GM19455 (cell line): ENCODE results near the gene TSPOAP1.

Source experiments
- ATAC-seq: cut with Tn5 transposase; IDR thresholded peaks from one replicate; pipeline ENCODE4 v1.9.1; 2021; ENCODE audit not compliant: unreplicated experiment

TSPOAP1 gene, protein sequence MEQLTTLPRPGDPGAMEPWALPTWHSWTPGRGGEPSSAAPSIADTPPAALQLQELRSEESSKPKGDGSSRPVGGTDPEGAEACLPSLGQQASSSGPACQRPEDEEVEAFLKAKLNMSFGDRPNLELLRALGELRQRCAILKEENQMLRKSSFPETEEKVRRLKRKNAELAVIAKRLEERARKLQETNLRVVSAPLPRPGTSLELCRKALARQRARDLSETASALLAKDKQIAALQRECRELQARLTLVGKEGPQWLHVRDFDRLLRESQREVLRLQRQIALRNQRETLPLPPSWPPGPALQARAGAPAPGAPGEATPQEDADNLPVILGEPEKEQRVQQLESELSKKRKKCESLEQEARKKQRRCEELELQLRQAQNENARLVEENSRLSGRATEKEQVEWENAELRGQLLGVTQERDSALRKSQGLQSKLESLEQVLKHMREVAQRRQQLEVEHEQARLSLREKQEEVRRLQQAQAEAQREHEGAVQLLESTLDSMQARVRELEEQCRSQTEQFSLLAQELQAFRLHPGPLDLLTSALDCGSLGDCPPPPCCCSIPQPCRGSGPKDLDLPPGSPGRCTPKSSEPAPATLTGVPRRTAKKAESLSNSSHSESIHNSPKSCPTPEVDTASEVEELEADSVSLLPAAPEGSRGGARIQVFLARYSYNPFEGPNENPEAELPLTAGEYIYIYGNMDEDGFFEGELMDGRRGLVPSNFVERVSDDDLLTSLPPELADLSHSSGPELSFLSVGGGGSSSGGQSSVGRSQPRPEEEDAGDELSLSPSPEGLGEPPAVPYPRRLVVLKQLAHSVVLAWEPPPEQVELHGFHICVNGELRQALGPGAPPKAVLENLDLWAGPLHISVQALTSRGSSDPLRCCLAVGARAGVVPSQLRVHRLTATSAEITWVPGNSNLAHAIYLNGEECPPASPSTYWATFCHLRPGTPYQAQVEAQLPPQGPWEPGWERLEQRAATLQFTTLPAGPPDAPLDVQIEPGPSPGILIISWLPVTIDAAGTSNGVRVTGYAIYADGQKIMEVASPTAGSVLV (N-terminal part only)

DNA sequence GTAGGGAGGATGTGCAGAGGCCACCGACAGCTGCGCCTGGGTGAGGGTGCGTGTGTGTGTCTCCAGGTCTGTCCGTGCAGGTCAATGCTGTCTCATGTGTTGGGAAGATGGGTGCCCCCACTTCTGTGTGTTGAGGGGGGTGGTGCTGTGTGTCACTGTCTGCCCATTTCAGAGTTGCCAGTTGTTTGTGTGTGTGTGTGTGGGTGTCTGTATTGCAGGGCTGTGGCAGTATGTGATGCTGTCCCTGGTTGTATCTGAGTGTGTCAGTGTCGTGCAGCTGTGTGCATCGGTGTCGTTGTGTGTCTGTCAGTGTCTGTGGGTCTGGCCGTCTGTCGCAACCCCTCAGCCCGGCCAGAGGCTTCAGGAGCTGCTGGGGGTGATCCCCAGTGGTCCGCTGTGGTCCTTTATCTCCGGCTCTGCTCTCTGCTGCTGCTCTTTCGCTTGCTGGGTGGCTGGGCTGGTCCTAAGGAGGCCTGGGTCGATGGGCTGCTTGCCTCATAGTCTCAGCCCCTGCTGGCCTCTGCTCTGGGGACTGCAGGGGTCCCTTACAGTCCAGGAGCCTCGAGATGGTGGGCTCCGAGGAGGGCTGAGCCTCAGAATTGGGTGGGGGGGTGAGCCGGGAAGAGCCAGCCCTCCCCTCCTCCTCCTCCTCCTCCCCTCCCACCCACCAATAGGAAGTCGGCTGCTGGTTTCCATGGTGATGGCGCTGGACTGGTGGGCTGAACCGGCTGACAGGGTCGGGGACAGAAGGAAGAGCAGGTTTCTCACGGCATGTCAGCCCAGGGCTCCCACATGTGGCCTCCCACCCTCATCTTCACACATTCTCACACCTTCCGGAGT is at the start of gene TSPOAP1:
TSPOAP1 (minus strand) TSS at position 601 of the 840 bp plus-strand sequence. CDS start 875 bp downstream, outside the sequence.
- peak; percentile 15 for ATAC-seq

DNA sequence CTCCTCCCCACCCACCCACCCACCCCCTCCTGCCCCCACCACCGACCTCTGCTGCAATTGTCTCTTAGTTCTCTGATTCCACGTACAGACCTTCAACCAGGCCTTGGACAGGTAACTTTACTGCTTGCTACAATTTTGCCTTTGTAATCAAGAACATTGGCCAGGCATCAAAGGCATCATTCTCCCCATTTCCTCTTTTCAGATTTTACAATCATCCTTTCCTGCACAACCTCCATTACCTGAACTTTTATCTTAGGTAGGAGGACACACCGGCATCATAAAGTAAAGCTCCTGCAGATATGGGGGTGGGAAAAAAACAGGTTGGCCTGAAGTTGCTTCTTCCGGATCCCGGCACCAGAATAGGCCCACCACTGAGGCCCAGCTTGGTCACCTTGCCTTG is 49.1 kb upstream of the TSPOAP1 start:
- no peak for ATAC-seq

DNA sequence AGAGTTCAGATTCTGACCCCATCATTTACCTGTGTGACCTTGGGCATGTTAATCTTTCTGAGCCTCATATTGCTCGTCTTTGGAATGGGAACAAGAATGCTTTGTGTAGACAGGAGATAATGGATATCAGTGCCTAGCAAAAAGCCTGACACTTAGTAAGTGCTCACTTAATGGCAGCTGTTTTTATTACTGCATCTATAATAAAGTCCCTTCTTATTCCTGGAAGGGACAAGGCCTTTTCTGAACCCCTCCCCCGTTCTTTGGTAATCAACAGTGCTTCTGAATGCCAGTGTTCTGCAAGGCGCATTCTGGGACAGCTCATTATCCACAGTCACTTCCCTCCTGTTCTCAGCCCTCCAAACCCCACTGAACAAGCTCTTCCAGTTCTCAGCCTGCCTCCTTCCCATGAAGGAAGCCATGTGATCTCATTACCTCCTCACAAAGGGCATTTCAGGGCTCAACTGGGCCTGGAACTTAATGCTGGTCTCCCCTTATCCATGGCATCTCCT is 48.6 kb upstream of the TSPOAP1 start:
- no peak for ATAC-seq

DNA sequence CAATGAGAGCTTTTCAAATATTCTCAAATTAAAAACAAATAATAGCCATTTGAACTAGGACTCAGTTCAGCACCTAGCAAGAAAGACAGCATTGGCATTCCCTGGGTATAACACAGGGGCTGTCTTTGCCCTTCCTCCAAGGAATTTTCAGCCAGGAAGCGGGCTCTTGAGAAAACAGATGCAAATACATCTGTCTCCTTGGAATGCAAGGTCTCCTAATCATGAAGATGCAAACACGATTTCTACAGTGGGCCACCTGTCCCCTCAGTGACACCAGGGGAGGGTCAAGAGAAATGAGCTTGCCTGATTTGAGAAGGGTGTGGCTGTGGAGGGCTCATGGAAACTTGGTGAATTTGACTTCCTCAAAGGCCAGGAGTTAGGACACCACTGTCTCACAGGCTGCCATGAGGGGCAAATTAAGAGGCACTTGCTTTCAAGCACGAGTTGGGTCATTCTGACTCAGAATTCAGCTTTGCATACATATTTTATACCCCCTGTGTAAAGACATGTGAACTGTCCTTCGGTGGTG is 47.9 kb upstream of the TSPOAP1 start:
- ATAC-seq = no peak

DNA sequence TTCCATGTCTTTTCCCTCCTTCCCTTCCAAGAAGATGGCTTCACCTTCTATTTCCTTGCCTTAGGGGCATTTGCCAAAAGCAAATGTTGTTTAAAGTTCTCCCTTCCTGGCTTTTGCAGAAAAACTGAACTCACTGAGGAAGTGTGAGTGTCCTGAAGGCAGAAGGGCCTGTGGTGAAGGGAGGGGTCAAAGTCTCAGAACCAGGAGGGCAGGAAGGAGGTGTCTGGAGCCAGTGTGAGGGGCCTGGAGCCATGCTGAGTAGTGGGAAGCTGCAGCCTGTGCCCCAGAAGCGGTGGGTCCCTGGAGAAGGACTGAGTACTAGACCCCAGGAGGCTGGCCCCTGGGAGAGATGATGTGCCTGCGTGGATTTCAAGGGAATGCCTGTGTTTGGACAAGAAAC is 47.2 kb upstream of the TSPOAP1 start:
- no peak for ATAC-seq

DNA sequence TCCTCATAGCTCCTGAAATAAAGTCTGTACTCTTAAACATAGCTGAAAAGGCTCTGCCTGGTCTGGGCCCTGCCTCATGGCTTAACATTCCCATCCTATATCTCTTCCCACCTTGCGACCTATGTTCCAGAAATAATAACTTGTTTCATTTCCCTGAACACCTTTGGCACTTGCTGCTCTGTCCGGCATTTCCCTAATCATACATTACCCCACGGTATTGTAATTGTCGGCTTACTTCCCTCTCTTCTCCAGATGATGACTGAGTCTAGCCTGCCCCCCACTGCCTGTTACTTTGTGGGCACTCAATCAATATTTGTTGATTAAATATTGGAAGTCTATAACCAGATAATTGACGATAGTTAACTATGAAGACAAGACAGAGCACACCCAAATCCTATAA is 46.7 kb upstream of the TSPOAP1 start:
- ATAC-seq = no peak

DNA sequence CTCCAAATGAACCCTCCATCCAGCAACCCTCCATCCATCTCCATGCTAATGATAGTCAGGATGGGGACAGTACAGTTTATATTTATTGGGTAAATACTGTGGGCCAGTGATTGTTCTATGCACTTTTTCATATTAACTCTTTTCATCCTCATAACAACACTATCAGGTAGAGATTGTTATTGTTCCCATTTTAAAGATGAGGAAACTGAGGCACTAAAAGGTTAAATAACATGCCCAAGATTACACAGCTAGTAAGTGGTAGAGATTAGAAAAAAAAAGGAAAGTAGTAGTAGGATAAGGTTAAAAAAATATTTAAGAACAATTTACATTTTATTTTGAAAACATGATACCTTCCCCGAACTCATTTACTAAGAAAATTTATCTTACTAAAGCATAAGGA is 45.3 kb upstream of the TSPOAP1 start:
- ATAC-seq = no peak

DNA sequence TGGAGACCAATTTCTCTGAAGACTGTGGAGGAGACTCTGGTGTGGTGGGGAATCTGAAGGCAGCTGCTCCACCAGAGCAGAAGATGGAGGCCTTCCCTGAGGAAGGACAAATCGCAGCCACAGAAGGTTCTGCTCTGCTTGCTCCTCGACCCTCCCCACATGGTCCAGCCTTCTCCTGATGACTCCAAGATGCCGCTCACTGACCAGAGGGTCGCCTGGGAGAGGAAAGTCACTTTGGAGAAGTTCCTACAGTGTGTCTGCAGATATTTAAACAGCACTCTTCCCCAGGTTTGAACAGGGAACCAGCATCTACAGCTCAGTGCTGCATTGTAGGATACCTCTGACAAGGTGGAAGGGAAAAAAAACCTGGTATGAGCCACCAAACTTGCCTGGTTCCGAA is 44.4 kb upstream of the TSPOAP1 start:
- no peak for ATAC-seq

DNA sequence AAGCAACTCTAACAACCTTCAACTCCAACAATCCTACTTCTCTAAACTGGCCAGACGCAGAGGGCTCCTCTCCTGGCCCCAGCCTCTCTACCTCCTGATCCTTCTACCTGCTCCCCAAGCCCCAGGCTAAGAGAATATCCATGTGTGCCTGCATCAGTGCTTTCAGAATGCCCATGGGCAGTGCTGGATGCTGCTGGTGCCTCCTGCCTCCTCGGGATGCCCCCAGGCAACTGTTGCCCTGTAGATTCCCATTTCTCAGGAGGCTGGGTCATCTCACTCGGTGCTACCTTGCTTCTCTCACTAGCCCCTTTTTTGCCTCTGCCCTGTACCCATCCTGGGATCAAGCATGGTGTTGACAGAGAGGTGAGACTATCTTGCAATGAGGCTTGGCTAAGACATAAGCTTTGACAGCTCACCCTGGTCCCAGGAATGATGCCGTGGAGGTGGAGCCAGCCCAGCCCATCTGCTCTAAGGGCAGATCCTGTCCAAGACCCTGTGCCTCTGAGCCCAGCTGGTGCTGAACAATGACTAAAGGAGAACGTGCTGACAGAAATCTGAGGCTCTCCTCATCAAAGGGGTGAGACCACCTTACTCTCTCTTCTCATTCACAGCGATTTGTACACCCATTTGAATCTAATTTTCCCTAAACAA is 42.8 kb upstream of the TSPOAP1 start:
- no peak for ATAC-seq

DNA sequence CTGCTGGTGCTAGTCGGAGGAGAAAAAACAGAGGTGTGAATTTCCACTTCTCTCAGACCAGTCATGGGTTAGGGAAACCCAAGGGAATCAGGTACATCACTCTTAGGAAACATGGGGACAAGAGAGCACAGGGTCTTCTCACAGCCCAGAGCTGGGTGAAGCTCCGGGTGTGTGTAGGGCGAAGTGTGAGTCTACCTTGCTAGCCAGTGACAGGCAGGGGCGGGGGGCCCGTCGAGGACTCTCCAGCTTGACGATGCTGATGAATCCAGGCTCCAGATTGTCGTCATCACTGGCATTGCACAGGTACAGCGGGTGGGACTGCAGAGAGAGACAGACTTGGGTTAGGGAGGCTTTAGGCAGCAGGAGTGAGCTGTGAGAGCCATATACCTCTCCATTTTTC is 42.1 kb upstream of the TSPOAP1 start:
- ATAC-seq = no peak

DNA sequence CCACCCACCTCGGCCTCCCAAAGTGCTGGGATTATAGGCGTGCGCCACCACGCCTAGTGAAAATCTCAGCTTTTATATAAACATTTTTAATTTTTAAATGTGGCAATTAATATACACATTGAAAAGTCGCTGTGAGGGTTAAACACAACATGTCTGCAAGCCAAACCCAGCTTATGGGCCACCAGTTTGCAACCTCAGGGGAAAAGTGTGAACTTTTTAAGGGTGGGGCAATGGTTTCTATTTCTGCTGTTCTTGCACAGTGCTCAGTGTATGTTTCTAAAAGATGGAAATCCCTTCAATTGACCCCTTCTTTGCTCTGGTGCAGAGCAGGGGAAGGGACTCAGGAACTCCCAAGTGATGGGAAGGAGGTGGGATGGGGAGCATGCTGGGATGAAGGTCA is 41.7 kb upstream of the TSPOAP1 start:
- no peak for ATAC-seq

DNA sequence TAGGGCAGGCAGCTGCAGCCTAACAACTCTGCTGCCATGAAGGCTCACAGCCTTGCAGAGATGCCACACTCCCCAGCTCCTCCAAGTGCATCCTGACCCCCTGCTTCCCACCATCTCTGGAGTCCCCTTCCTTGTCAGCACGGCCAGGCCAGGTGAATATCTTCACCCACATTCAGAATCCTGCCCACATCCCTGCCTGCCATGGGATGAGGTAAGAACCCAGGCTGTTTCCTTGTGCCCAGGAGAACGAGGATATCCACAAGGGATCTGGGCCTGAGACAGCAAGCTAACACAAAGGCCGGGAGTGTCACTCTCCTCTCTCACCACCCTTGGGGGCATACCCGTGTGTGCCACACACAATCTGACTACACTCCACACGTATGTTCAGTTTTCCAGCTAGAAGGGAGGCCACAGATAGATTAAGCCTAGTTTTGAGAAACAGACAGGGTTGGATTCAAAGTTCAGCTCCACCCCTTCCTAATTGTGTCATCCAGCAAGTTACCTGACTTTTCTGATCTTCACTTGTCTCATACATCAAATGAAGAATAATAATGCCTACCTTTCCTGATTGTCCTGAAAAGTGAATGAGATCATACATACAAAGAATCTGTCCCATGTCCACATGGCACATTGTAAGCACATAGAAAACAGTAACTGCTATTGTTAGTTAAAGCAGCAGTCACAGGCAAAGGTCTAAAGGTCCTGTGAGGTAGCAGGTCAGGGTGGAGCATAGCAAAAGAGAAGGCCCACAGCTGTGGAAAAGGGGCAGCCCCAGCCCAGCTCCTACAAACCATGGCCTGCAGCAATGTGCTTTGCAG is 40.8 kb upstream of the TSPOAP1 start:
- ATAC-seq = no peak

DNA sequence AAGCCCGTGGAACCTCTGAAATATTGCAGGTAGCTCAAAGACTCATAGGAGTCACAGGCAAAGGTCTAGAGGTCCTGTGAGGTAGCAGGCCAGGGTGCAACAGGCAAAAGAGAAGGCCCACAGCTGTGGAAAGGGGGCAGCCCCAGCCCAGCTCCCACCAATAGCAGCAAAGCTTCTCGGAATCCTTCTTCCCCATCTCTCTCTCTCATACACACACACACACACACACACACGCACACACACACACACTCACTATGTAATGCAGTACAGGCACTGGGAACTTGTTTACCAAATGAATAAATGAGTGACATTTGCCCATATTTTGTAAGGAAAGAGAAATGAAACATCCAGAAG is 40.2 kb upstream of the TSPOAP1 start:
- ATAC-seq = no peak

DNA sequence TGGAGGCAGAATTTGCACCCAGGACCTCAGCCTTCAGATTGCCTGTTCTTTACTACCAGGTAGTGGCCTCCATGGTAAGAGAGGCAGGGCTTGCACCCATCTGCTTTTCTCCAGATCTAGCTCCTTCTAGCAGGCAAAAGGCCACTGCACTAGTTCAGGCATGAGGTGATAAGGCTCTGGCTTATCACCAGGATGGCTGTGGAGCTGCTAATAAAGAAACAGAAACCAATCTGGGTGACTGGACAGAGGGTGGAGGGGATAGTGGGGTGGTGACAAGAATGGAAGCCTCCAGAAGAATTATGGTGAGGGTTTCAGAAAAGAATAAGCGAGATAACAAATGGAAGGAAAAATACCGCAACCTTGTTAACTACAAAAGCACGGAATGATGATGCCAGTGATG is 38.9 kb upstream of the TSPOAP1 start:
- ATAC-seq = no peak

DNA sequence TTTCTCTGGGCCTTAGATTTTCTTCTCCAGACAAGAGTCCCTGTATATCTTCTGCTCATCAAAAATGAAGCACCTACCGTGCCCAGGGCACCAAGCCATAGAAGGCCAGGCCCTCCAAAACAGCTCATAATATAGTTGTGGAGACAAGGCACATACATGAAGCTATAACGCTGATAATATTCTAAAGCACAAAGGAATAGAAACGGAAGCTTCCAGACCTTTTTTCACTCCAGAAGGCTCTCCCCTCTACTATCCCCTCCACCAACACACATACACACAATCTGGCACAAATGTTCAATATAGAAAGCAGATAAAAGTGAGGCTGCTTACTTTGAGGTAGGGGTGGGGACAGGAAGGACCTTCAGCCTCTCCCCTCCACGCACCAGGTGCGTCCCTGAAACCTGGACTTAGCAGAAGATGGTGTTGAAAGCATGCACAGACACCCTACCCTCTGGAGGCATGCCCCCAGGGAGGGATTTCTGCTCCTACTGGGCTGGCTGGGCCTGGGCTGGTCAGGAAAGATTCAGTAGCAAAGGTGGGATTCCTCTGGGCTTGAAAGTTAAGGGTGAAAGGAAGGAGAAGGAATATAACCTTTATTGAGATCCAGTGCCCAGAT is 37.5 kb upstream of the TSPOAP1 start:
- no peak for ATAC-seq

DNA sequence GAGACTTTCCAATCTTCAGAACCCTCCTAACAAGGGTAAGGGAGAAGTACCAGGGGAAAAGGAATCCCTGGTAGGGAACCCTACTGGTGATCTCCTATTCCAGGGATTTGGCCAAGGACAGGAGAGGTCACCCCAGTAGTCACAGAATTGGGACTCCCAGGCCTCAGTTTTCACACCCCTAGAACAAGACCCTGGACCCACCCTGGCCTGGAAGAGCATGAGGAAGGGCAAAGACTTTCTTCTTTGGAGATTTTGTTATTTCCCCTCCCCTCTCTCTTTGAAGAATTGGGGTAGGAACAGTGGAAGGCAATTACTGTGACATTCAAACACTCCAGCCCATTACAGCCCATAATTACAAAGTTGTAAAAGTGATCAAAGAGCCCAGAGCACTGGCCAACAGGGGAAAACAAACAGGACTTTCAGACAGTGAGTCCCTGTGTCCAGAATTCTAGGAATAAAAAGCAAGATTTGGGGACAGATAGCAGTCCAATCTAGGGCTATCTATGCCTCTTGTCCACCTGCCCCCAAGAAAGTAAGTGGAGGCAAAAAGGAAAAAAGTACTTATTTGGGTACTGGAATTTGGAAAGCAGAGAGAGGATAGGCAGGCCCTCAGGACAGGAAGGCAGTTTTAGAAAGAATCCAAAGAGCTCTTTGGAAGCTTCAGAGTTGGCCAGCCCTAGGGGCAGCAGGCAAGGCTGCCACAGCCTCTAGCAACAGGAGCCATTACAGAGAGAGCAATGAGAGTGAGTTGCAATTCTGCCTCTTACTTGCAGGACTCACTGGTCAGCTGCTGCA is 36.8 kb upstream of the TSPOAP1 start:
- no peak for ATAC-seq

DNA sequence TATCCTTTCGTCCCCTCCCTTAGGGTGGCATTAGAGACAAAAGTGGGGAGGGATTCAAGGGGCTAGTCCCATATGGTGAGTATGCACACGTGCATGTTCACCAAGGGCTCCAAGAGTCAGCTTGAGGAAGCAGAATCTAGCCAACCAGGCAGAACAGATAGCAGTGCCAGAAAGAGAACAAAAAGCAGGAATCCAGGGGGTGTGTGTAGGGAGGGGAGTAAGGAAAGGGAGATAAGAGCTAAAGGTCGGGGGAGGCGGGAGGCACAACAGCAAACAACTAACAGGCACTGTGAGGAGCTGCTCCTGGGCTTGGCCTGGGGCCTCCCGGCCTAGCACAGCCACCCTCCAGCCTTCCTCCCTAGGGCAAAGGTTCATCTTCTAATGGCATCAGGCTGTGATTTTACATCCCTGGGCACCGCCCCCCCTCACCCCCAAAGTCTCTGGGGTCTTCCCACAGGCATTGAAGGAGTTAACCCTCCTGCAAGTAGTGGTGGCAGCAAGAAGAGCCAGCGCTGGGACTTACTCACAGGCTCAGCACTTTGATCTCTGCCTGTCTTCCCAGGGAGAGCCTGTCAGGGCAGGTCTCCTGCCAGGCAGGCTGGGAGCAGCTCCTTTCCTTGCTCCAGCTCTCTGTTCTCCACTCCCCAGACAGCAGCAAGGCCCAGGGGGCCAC is 35.8 kb upstream of the TSPOAP1 start:
- no peak for ATAC-seq
